ENCODE measurements around the gene PHTF1.

Gene PHTF1

GRCh38 chr1:113792471-113792870 is 33.2 kb upstream of the PHTF1 start:
- Histone ChIP-seq H3K9me3 (no peaks in the 10 kb centered on the region), H3K27me3 (no peaks in the 10 kb centered on the region), H3K4me1 (peaks cover 0 to 50% (median 12%) of the 10 kb centered on the region in 4 donors), H3K4me3 (no peak overlapping the region), H3K36me3 (peaks cover 5 to 24% (median 10%) of the 10 kb centered on the region in 3 donors), H3K27ac (peak overlapping the region in 1 of 2 donors; percentile 14)
- TF ChIP-seq, protein P1, sequence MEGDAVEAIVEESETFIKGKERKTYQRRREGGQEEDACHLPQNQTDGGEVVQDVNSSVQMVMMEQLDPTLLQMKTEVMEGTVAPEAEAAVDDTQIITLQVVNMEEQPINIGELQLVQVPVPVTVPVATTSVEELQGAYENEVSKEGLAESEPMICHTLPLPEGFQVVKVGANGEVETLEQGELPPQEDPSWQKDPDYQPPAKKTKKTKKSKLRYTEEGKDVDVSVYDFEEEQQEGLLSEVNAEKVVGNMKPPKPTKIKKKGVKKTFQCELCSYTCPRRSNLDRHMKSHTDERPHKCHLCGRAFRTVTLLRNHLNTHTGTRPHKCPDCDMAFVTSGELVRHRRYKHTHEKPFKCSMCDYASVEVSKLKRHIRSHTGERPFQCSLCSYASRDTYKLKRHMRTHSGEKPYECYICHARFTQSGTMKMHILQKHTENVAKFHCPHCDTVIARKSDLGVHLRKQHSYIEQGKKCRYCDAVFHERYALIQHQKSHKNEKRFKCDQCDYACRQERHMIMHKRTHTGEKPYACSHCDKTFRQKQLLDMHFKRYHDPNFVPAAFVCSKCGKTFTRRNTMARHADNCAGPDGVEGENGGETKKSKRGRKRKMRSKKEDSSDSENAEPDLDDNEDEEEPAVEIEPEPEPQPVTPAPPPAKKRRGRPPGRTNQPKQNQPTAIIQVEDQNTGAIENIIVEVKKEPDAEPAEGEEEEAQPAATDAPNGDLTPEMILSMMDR (IDR thresholded peaks at IDR 0.05), result no peak
- DNase-seq, result no peak
- intact Hi-C loops (cut with DNase I; ENCODE audit: low total_unique reads), result no loop called here

DNA sequence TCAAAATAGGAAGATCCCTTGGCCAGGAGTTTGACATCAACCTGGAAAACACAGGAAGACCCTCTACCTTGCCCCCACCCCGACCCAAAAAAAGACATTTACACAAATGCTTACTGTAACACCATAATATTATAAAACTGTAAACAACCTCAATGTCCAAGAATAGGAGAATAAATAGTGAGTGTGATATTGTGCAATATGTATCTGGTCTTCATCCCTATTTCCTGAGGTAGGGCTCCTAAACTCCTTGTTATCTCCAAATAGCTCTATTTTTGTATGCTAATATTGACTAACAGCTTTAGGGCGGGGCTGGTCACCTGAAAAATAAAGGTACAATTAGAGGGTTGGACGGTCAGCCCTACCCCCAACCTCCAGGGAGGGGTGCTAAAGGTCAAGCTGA is 29.5 kb upstream of the PHTF1 start:
- DNase-seq, result no peak
- Histone ChIP-seq H3K36me3 (peaks cover 0 to 5% (median 0%) of the 10 kb centered on the region in 3 donors), H3K4me1 (peaks cover 0 to 56% (median 22%) of the 10 kb centered on the region in 4 donors), H3K27ac (no peak overlapping the region), H3K9me3 (no peaks in the 10 kb centered on the region), H3K4me3 (no peak overlapping the region), H3K27me3 (no peaks in the 10 kb centered on the region)
- TF ChIP-seq, protein P1 (IDR thresholded peaks at IDR 0.05), result no peak
- intact Hi-C loops (cut with DNase I; ENCODE audit: low total_unique reads), result no loop called here

DNA sequence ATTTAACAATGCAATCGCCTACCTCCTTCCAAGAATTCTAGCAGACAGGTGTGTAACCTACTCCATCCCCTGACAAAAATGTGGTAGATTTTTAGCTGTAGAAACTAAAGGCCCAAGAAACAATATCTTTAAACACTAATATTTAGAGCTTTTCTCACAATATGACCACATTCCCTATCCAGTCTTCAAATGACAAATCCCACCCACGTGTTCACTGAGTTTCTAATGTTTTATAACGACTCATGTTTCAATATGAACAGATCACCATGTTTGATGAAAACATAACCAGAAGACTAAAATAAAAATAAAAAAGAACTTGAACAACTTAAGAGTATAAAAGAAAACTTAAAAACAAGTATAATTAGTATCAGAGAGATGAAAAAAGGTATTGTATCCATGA is 28.4 kb upstream of the PHTF1 start:
- no peaks in the 10 kb centered on the region for H3K9me3 ChIP-seq
- H3K4me1 ChIP-seq, result peaks cover 0 to 56% (median 22%) of the 10 kb centered on the region in 4 donors
- DNase-seq, result no peak
- H3K27me3 ChIP-seq, result no peaks in the 10 kb centered on the region
- H3K36me3 ChIP-seq, result peaks cover 0 to 5% (median 0%) of the 10 kb centered on the region in 3 donors
- TF ChIP-seq, protein P1 (IDR thresholded peaks at IDR 0.05), result no peak
- H3K4me3 ChIP-seq, result no peak overlapping the region
- no peak overlapping the region for H3K27ac ChIP-seq
- intact Hi-C loops (cut with DNase I; ENCODE audit: low total_unique reads), result no loop called here

GRCh38 chr1:113786069-113786468 is 26.8 kb upstream of the PHTF1 start:
- H3K4me3 ChIP-seq, result no peak overlapping the region
- intact Hi-C loops (cut with DNase I; ENCODE audit: low total_unique reads), result no loop called here

DNA sequence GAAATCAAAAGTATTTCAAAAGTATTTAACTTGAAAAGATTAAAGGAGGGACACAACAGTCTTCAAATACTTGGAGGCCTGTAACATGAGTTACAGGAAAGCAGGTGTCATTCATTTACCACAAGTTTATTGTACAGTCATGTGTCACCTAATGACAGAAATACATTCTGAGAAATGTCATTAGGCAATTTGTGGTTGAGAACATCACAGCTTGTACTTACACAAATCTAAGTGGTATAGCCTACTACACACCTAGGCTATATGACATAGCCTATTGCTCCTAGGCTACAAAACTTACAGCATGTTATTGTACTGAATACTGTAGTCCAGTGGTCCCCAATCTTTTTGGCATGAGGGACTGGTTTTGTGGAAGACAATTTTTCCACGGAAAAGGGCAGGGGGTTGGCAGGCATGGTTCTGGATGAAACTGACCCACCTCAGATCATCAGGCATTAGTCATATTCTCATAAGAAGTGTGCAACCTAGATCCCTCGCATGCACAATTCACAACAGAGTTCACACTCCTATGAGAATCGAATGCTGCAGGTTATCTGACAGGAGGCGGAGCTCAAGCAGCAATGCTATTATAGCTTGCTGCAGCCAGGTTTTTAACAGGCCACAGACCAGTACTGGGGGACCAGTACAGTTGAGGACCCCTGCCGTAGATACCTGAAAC is 25.0 kb upstream of the PHTF1 start:
- no peaks in the 10 kb centered on the region for H3K27me3 ChIP-seq
- DNase-seq, result no peak
- H3K4me1 ChIP-seq, result peaks cover 0 to 68% (median 33%) of the 10 kb centered on the region in 4 donors
- TF ChIP-seq, protein P1 (IDR thresholded peaks at IDR 0.05), result no peak
- H3K4me3 ChIP-seq, result no peak overlapping the region
- intact Hi-C loops (cut with DNase I; ENCODE audit: low total_unique reads), result no loop called here
- peak overlapping the region in 1 of 2 donors; percentile 9 for H3K27ac ChIP-seq
- H3K36me3 ChIP-seq, result peaks cover 0 to 2% (median 0%) of the 10 kb centered on the region in 3 donors
- no peaks in the 10 kb centered on the region for H3K9me3 ChIP-seq

More at GRCh38 chr1:113786069-113786468, 26.8 kb upstream of the PHTF1 start:
- Histone ChIP-seq H3K9me3 (no peaks in the 10 kb centered on the region), H3K36me3 (peaks cover 0 to 5% (median 0%) of the 10 kb centered on the region in 3 donors), H3K27ac (no peak overlapping the region), H3K4me1 (peaks cover 0 to 60% (median 24%) of the 10 kb centered on the region in 4 donors), H3K27me3 (no peaks in the 10 kb centered on the region)
- TF ChIP-seq, protein P1 (IDR thresholded peaks at IDR 0.05), result no peak
- DNase-seq, result no peak
